ENCODE data around the gene ZNRD2. TPM values are rescaled to one million over a fixed set of nuclear protein-coding genes. Genes with fewer than 3 reads are reported as not detected.

Gene ZNRD2
- total and polyA plus RNA-seq, 10 of the 15 experiments (the other 5 are each of a cell fraction or from before 2014, with no cell fraction given), result 7.9 to 111 (median 55.4) TPM

DNA sequence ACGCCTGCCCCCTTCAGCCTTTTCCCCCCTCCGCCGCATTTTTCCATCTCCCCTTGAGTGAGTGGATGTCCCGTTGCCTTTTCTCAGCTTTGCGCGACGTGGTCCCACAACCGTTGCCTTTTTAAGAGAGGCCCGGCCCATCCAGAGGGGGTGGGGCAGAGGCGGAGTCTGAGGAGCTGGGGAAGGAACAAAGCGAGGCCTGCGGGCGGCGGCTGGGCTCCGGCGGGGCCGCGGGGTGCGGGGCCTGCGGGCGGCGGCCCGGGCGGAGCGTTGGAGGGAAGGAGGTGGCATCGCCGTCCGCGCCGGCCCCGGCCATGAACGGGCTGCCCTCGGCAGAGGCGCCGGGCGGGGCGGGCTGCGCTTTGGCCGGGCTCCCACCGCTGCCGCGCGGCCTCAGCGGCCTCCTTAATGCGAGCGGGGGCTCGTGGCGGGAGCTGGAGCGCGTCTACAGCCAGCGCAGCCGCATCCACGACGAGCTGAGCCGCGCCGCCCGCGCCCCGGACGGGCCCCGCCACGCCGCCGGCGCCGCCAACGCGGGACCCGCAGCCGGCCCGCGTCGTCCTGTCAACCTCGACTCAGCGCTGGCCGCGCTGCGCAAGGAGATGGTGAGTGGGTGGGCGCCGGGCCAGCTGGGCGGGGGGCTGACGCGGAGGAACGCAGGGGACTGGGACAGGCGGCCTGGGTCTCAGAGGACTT lies 2.2 kb downstream of the ZNRD2 start, which contains the start of gene FAM89B (continued):
- peak; percentile 60 for TF ChIP-seq SP1 (IDR thresholded peaks at IDR 0.05; ENCODE audit: low read depth, low read length)
- TF ChIP-seq NRF1 (conservative IDR thresholded peaks at IDR 0.05; ENCODE audit: low read depth, low read length), result no peak
- no peak for TF ChIP-seq EZH2 (IDR thresholded peaks at IDR 0.05; ENCODE audit: borderline replicate concordance, control insufficient read depth, low read depth, low read length)
- no peak for TF ChIP-seq MYB (IDR thresholded peaks at IDR 0.05; ENCODE audit: borderline replicate concordance, low read depth, low read length)
- no peak for TF ChIP-seq CBX5 (IDR thresholded peaks at IDR 0.05; ENCODE audit: low read depth)
- TF ChIP-seq STAT1 (conservative IDR thresholded peaks at IDR 0.05), result no peak
- TF ChIP-seq, protein P1, sequence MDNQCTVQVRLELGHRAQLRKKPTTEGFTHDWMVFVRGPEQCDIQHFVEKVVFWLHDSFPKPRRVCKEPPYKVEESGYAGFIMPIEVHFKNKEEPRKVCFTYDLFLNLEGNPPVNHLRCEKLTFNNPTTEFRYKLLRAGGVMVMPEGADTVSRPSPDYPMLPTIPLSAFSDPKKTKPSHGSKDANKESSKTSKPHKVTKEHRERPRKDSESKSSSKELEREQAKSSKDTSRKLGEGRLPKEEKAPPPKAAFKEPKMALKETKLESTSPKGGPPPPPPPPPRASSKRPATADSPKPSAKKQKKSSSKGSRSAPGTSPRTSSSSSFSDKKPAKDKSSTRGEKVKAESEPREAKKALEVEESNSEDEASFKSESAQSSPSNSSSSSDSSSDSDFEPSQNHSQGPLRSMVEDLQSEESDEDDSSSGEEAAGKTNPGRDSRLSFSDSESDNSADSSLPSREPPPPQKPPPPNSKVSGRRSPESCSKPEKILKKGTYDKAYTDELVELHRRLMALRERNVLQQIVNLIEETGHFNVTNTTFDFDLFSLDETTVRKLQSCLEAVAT (IDR thresholded peaks at IDR 0.05), result no peak
- TF ChIP-seq, protein P2, sequence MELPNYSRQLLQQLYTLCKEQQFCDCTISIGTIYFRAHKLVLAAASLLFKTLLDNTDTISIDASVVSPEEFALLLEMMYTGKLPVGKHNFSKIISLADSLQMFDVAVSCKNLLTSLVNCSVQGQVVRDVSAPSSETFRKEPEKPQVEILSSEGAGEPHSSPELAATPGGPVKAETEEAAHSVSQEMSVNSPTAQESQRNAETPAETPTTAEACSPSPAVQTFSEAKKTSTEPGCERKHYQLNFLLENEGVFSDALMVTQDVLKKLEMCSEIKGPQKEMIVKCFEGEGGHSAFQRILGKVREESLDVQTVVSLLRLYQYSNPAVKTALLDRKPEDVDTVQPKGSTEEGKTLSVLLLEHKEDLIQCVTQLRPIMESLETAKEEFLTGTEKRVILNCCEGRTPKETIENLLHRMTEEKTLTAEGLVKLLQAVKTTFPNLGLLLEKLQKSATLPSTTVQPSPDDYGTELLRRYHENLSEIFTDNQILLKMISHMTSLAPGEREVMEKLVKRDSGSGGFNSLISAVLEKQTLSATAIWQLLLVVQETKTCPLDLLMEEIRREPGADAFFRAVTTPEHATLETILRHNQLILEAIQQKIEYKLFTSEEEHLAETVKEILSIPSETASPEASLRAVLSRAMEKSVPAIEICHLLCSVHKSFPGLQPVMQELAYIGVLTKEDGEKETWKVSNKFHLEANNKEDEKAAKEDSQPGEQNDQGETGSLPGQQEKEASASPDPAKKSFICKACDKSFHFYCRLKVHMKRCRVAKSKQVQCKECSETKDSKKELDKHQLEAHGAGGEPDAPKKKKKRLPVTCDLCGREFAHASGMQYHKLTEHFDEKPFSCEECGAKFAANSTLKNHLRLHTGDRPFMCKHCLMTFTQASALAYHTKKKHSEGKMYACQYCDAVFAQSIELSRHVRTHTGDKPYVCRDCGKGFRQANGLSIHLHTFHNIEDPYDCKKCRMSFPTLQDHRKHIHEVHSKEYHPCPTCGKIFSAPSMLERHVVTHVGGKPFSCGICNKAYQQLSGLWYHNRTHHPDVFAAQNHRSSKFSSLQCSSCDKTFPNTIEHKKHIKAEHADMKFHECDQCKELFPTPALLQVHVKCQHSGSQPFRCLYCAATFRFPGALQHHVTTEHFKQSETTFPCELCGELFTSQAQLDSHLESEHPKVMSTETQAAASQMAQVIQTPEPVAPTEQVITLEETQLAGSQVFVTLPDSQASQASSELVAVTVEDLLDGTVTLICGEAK (IDR thresholded peaks at IDR 0.05; ENCODE audit: borderline replicate concordance), result no peak
- TF ChIP-seq TCF12 (IDR thresholded peaks at IDR 0.05; ENCODE audit: low read depth, low read length), result no peak
- no peak for TF ChIP-seq SPI1 (IDR thresholded peaks at IDR 0.05; ENCODE audit: borderline replicate concordance, insufficient read depth, low read depth, low read length)
- no peak for TF ChIP-seq EED (IDR thresholded peaks at IDR 0.05; ENCODE audit: low read depth)
- TF ChIP-seq, protein P3, sequence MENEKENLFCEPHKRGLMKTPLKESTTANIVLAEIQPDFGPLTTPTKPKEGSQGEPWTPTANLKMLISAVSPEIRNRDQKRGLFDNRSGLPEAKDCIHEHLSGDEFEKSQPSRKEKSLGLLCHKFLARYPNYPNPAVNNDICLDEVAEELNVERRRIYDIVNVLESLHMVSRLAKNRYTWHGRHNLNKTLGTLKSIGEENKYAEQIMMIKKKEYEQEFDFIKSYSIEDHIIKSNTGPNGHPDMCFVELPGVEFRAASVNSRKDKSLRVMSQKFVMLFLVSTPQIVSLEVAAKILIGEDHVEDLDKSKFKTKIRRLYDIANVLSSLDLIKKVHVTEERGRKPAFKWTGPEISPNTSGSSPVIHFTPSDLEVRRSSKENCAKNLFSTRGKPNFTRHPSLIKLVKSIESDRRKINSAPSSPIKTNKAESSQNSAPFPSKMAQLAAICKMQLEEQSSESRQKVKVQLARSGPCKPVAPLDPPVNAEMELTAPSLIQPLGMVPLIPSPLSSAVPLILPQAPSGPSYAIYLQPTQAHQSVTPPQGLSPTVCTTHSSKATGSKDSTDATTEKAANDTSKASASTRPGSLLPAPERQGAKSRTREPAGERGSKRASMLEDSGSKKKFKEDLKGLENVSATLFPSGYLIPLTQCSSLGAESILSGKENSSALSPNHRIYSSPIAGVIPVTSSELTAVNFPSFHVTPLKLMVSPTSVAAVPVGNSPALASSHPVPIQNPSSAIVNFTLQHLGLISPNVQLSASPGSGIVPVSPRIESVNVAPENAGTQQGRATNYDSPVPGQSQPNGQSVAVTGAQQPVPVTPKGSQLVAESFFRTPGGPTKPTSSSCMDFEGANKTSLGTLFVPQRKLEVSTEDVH (IDR thresholded peaks at IDR 0.05; ENCODE audit: low read depth, partially characterized antibody), result no peak
- TF ChIP-seq, protein P4, sequence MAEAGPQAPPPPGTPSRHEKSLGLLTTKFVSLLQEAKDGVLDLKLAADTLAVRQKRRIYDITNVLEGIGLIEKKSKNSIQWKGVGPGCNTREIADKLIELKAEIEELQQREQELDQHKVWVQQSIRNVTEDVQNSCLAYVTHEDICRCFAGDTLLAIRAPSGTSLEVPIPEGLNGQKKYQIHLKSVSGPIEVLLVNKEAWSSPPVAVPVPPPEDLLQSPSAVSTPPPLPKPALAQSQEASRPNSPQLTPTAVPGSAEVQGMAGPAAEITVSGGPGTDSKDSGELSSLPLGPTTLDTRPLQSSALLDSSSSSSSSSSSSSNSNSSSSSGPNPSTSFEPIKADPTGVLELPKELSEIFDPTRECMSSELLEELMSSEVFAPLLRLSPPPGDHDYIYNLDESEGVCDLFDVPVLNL (IDR thresholded peaks at IDR 0.05; ENCODE audit: low read depth, low read length), result no peak
- no peak for TF ChIP-seq JUND (IDR thresholded peaks at IDR 0.05; ENCODE audit: low read depth, low read length)
- TF ChIP-seq NR2F1 (conservative IDR thresholded peaks at IDR 0.05), result peak; percentile 34; the same call in 1 of the 2 replicates
- TF ChIP-seq EGR1 (IDR thresholded peaks at IDR 0.05; ENCODE audit: borderline replicate concordance in 1 of 2, low read depth in 2 of 2, low read length in 2 of 2), result no peak
- no peak for TF ChIP-seq MTA2 (IDR thresholded peaks at IDR 0.05; ENCODE audit: low read depth)
- TF ChIP-seq PAX5 (IDR thresholded peaks at IDR 0.05; ENCODE audit: borderline replicate concordance, low read depth, low read length), result no peak
- no peak for TF ChIP-seq USF1 (IDR thresholded peaks at IDR 0.05; ENCODE audit: borderline replicate concordance, extremely low read length, insufficient read depth, low read depth, low read length)
